HepG2 (cell line): ENCODE measurements around the gene LYPD4. TPM values are rescaled to one million over a fixed set of nuclear protein-coding genes. Genes with fewer than 3 reads are reported as not detected.
A peak's percentile ranks its signal among the peaks of the same experiment; 100 is the strongest.

ENCODE experiments used
- GABPB1 ChIP-seq: IDR thresholded peaks from 2 replicates; pipeline ENCODE4 v1.6.1; 2016; ENCODE audit warnings: mild to moderate bottlenecking, missing genetic modification reagents, moderate library complexity, missing compliant biosample characterization
- HMGA1 ChIP-seq: sonication (generic); formaldehyde crosslinking; conservative IDR thresholded peaks from 2 replicates; pipeline ENCODE4 v1.4.0; 2020; ENCODE audit warnings: missing genetic modification reagents
- HNRNPK ChIP-seq: fragments of 200-400 bp; formaldehyde crosslinking; IDR thresholded peaks from 2 replicates; pipeline ENCODE4 v1.6.1; 2018; ENCODE audit warnings: low read length, low read depth, moderate library complexity, mild to moderate bottlenecking; ENCODE audit not compliant: poor library complexity, severe bottlenecking
- MAF1 ChIP-seq: sonication (generic); formaldehyde crosslinking; IDR thresholded peaks from 2 replicates; pipeline ENCODE4 v1.5.0; 2020; ENCODE audit warnings: missing genetic modification reagents, borderline replicate concordance
- MED1 ChIP-seq: sonication (generic); formaldehyde crosslinking; IDR thresholded peaks from 2 replicates; pipeline ENCODE4 v1.4.0; 2020; ENCODE audit warnings: missing genetic modification reagents
- PTBP1 ChIP-seq: fragments of 200-400 bp; formaldehyde crosslinking; IDR thresholded peaks from 2 replicates; pipeline ENCODE4 v1.6.1; 2018; ENCODE audit warnings: low read length, low read depth; ENCODE audit not compliant: poor library complexity, severe bottlenecking
- RFX5 ChIP-seq: IDR thresholded peaks from 2 replicates; pipeline ENCODE4 v1.6.1; 2011; ENCODE audit warnings: low read depth, low read length, improper control_type of control experiment
- SOX13 ChIP-seq, 3 experiments: fragments of 450-650 bp in 1 of 3; sonication (generic) in 1 of 3; formaldehyde crosslinking in 1 of 3; IDR thresholded peaks in 2 of 3; conservative IDR thresholded peaks in 1 of 3; 2 replicates each; pipeline versions ENCODE4 v1.5.0 to v1.6.1; 2016 to 2020; ENCODE audit warnings: antibody characterized with exemption in 1 of 3, mild to moderate bottlenecking in 1 of 3, missing compliant biosample characterization in 1 of 3, missing genetic modification reagents in 1 of 3, moderate library complexity in 1 of 3
- ZBED4 ChIP-seq: sonication (generic); formaldehyde crosslinking; IDR thresholded peaks from 2 replicates; pipeline ENCODE4 v1.4.0; 2020; ENCODE audit warnings: missing genetic modification reagents, borderline replicate concordance
- ZNF138 ChIP-seq: sonication (generic); formaldehyde crosslinking; IDR thresholded peaks from 2 replicates; pipeline ENCODE4 v1.5.0; 2020; ENCODE audit warnings: mild to moderate bottlenecking, low read depth, missing genetic modification reagents
- ZNF549 ChIP-seq: sonication (generic); formaldehyde crosslinking; IDR thresholded peaks from 2 replicates; pipeline ENCODE4 v1.5.0; 2020; ENCODE audit warnings: missing genetic modification reagents
- ZNF564 ChIP-seq: sonication (generic); formaldehyde crosslinking; IDR thresholded peaks from 2 replicates; pipeline ENCODE4 v1.8.1; 2023; ENCODE audit warnings: mild to moderate bottlenecking, missing genetic modification reagents
- ZNF616 ChIP-seq: sonication (generic); formaldehyde crosslinking; IDR thresholded peaks from 2 replicates; pipeline ENCODE4 v1.5.0; 2020; ENCODE audit warnings: low read depth, mild to moderate bottlenecking, missing genetic modification reagents
- ZNF724P ChIP-seq: sonication (generic); formaldehyde crosslinking; IDR thresholded peaks from 2 replicates; pipeline ENCODE4 v1.8.0; 2022; ENCODE audit warnings: missing genetic modification reagents, borderline replicate concordance
- ZNF790 ChIP-seq: sonication (generic); formaldehyde crosslinking; IDR thresholded peaks from 2 replicates; pipeline ENCODE4 v1.8.0; 2022; ENCODE audit warnings: missing genetic modification reagents, mild to moderate bottlenecking, borderline replicate concordance
- polyA plus RNA-seq, 8 experiments: library from polyadenylated mRNA; depleted of rRNA in 3 of 8; stranded (reverse) in 7 of 8; unstranded in 1 of 8; fragments of >200 nt; fragmentation: Illumina TruSeq in 4 of 8; extraction: Trizol in 4 of 8; gene quantifications; 2 replicates each; pipeline versions ENCODE4 v1.2.1 to v1.2.3, GENCODE V29; 2011 to 2016; ENCODE audit warnings: low read depth in 4 of 8, missing spikeins in 1 of 8, mixed read lengths in 1 of 8; ENCODE audit not compliant: insufficient read depth in 1 of 8
- total RNA-seq, 5 experiments: library from RNA; depleted of rRNA; stranded (reverse); fragments of >200 nt; fragmentation: Illumina TruSeq; extraction: Trizol; gene quantifications; 2 replicates each; pipeline ENCODE4 v1.2.3, GENCODE V29; 2016; ENCODE audit warnings: low read depth in 1 of 5
- TF ChIP-seq, protein P1 (sequence below): sonication (generic); formaldehyde crosslinking; IDR thresholded peaks from 2 replicates; pipeline ENCODE4 v1.9.0; 2022; ENCODE audit warnings: low read depth, missing genetic modification reagents
- TF ChIP-seq, protein P2 (sequence below): sonication (generic); formaldehyde crosslinking; IDR thresholded peaks from 2 replicates; pipeline ENCODE4 v1.4.0; 2020; ENCODE audit warnings: mild to moderate bottlenecking, missing genetic modification reagents
- TF ChIP-seq, protein P3 (sequence below), 2 experiments: fragments of 450-650 bp in 1 of 2; sonication (generic) in 1 of 2; formaldehyde crosslinking; IDR thresholded peaks; 2 replicates each; pipeline versions ENCODE4 v1.5.0 to v1.8.0; 2020 to 2022; ENCODE audit warnings: mild to moderate bottlenecking in 1 of 2, missing genetic modification reagents in 1 of 2

The LYPD4 gene
- total and polyA plus RNA-seq, 2 of the 13 experiments (the other 11 are each of a cell fraction or from before 2014, with no cell fraction given), result not detected

- peak; percentile 75; the same call in 1 of the 2 replicates for TF ChIP-seq ZBED4
- TF ChIP-seq RFX5, result no peak
- peak; percentile 67 for TF ChIP-seq GABPB1 (CRISPR knock-in tag)
- no peak for TF ChIP-seq ZNF790 (CRISPR knock-in tag)
- TF ChIP-seq, protein P1, sequence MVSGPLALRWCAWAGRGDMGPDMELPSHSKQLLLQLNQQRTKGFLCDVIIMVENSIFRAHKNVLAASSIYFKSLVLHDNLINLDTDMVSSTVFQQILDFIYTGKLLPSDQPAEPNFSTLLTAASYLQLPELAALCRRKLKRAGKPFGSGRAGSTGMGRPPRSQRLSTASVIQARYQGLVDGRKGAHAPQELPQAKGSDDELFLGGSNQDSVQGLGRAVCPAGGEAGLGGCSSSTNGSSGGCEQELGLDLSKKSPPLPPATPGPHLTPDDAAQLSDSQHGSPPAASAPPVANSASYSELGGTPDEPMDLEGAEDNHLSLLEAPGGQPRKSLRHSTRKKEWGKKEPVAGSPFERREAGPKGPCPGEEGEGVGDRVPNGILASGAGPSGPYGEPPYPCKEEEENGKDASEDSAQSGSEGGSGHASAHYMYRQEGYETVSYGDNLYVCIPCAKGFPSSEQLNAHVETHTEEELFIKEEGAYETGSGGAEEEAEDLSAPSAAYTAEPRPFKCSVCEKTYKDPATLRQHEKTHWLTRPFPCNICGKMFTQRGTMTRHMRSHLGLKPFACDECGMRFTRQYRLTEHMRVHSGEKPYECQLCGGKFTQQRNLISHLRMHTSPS, result no peak
- TF ChIP-seq PTBP1, result peak; percentile 65
- TF ChIP-seq ZNF564 (CRISPR knock-in tag), result no peak
- no peak for TF ChIP-seq MED1 (CRISPR knock-in tag)
- no peak for TF ChIP-seq ZNF138 (CRISPR knock-in tag)
- TF ChIP-seq HNRNPK, result no peak
- TF ChIP-seq HMGA1, result no peak
- no peak for TF ChIP-seq ZNF549 (CRISPR knock-in tag)
- TF ChIP-seq, protein P2, sequence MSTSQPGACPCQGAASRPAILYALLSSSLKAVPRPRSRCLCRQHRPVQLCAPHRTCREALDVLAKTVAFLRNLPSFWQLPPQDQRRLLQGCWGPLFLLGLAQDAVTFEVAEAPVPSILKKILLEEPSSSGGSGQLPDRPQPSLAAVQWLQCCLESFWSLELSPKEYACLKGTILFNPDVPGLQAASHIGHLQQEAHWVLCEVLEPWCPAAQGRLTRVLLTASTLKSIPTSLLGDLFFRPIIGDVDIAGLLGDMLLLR, result no peak
- no peak for TF ChIP-seq ZNF724P (CRISPR knock-in tag)
- TF ChIP-seq, protein P3, sequence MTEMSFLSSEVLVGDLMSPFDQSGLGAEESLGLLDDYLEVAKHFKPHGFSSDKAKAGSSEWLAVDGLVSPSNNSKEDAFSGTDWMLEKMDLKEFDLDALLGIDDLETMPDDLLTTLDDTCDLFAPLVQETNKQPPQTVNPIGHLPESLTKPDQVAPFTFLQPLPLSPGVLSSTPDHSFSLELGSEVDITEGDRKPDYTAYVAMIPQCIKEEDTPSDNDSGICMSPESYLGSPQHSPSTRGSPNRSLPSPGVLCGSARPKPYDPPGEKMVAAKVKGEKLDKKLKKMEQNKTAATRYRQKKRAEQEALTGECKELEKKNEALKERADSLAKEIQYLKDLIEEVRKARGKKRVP (CRISPR knock-in tag; IDR thresholded peaks at IDR 0.05), result peak in 1 of 2 experiments; percentile 35; a peak in 1 of 4 replicates
- TF ChIP-seq ZNF616 (CRISPR knock-in tag), result no peak
- TF ChIP-seq SOX13 (IDR thresholded peaks at IDR 0.05), result no peak
- peak in 1 of 2 experiments; percentile 78; a peak in 2 of 4 replicates for TF ChIP-seq SOX13 (CRISPR knock-in tag; conservative IDR thresholded peaks at IDR 0.05 in 1 of 2, IDR thresholded peaks at IDR 0.05 in 1 of 2)
- TF ChIP-seq MAF1 (CRISPR knock-in tag), result no peak
Observed at GRCh38 chr19:41887711-41888382, 43.4 kb upstream of the LYPD4 start (continued).
